Left ventricle myocardium inferior (tissue), 1 donor: ENCODE results near the gene ARHGAP10. TPM values are rescaled to one million over a fixed set of nuclear protein-coding genes. Genes with fewer than 3 reads are reported as not detected.

ENCODE experiments used
- DNase-seq: peaks from one replicate; pipeline ENCODE4 v3.0.0-alpha.2; 2020
- H3K27ac ChIP-seq: fragments of 200-600 bp; replicated peaks from 2 replicates; pipeline ENCODE4 v1.8.0; 2021
- H3K27me3 ChIP-seq: fragments of 200-600 bp; 2 replicates; pipeline ENCODE4 v1.8.0; 2021; ENCODE audit warnings: low read depth
- H3K36me3 ChIP-seq: fragments of 200-600 bp; 2 replicates; pipeline ENCODE4 v1.8.0; 2021
- H3K4me1 ChIP-seq: fragments of 200-600 bp; 2 replicates; pipeline ENCODE4 v1.8.0; 2021
- H3K4me3 ChIP-seq: fragments of 200-600 bp; 2 replicates; pipeline ENCODE4 v1.8.0; 2021; ENCODE audit warnings: mild to moderate bottlenecking, moderate library complexity
- H3K9me3 ChIP-seq: fragments of 200-600 bp; replicated peaks from 2 replicates; pipeline ENCODE4 v1.8.0; 2021
- intact Hi-C: fragments of 100-400 bp; cut with micrococcal nuclease; formaldehyde crosslinking; loops from one replicate; pipeline ENCODE4 v1.11.0; 2022
- total RNA-seq: library from RNA; stranded (reverse); fragmentation: NEBNext Ultra II Directional; extraction: Animal tissue kit (Norgen Biotek cat#: 25700); gene quantifications from one replicate; pipeline ENCODE4 v1.2.1, GENCODE V29; 2021
- TF ChIP-seq, protein P1 (sequence below): fragments of 200-600 bp; IDR thresholded peaks from 2 replicates; pipeline ENCODE4 v1.8.0; 2021; ENCODE audit warnings: antibody characterized with exemption, mild to moderate bottlenecking, borderline replicate concordance
- donor health status: DM: no; HTN: yes; CAD: no; lungs with severe emphysema.

Gene ARHGAP10
- total RNA-seq, 1 donor from 2014 or later: 59.7 TPM

DNA sequence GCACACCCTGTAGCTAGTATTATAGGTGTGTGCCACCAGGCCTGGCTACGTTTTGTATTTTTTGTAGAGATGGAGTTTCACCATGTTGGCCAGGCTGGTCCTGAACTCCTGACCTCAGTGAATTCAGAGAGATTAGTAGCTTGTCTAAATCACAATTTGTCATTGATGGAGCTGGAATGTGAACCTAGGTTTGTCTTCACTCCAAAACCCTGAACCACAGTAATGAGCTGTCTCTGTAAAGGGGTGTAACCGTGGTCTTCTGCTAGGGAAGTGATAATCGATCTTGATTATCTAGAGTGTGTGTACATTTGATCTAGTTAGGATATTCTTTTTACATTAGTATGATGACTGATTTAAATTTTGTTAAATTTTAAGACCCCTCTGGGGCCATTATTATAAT, 8.3 kb downstream of the ARHGAP10 start:
- intact Hi-C loops: no loop called here
- DNase-seq: no peak
- Histone ChIP-seq H3K4me3 (no peak overlapping the region), H3K27me3 (no peaks in the 10 kb centered on the region), H3K4me1 (peaks cover 97% of the 10 kb centered on the region), H3K27ac (peak overlapping the region; percentile 97), H3K36me3 (no peaks in the 10 kb centered on the region), H3K9me3 (no peaks in the 10 kb centered on the region)
- TF ChIP-seq, protein P1, sequence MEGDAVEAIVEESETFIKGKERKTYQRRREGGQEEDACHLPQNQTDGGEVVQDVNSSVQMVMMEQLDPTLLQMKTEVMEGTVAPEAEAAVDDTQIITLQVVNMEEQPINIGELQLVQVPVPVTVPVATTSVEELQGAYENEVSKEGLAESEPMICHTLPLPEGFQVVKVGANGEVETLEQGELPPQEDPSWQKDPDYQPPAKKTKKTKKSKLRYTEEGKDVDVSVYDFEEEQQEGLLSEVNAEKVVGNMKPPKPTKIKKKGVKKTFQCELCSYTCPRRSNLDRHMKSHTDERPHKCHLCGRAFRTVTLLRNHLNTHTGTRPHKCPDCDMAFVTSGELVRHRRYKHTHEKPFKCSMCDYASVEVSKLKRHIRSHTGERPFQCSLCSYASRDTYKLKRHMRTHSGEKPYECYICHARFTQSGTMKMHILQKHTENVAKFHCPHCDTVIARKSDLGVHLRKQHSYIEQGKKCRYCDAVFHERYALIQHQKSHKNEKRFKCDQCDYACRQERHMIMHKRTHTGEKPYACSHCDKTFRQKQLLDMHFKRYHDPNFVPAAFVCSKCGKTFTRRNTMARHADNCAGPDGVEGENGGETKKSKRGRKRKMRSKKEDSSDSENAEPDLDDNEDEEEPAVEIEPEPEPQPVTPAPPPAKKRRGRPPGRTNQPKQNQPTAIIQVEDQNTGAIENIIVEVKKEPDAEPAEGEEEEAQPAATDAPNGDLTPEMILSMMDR: no peak

DNA sequence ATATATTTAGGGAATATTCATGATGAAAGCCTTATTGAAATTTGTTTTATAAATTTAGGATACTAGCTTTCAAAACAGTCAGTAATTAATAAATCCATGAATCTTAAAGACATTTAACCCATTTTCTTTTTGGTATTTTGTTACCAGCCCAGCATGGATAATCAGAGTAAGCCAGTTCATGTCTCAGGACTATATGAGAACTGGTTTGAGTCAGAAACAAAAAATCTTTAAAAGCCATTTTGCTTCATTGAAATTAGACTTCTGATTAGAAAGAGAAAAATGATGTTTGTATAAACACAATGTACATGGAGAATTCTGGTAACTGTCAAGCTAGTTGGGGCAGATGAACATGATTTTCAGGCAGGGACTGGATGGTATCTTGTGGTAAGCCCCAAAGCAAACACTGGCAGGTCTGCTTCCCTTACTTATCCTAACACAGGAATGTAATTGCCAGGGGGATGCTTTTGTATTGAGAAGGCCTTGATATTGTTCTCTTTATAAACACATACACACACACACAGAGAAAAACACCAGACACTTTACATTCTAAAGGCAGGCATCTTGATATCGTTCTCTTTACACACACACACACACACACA, 9.4 kb downstream of the ARHGAP10 start:
- no peaks in the 10 kb centered on the region for H3K27me3 ChIP-seq
- no peak for DNase-seq
- intact Hi-C loops: no loop called here
- no peaks in the 10 kb centered on the region for H3K9me3 ChIP-seq
- peaks cover 87% of the 10 kb centered on the region for H3K4me1 ChIP-seq
- peak overlapping the region; percentile 97 for H3K27ac ChIP-seq
- TF ChIP-seq, protein P1: no peak
- no peaks in the 10 kb centered on the region for H3K36me3 ChIP-seq
- no peak overlapping the region for H3K4me3 ChIP-seq

GRCh38 chr4:147747787-147748454, 16.0 kb downstream of the ARHGAP10 start:
- Histone ChIP-seq H3K27ac (peak overlapping the region; percentile 50), H3K4me3 (no peak overlapping the region), H3K36me3 (no peaks in the 10 kb centered on the region), H3K27me3 (no peaks in the 10 kb centered on the region), H3K4me1 (peaks cover 79% of the 10 kb centered on the region), H3K9me3 (no peaks in the 10 kb centered on the region)
- intact Hi-C loops: no loop called here
- no peak for DNase-seq
- TF ChIP-seq, protein P1: no peak

- H3K4me1 ChIP-seq: peaks cover 79% of the 10 kb centered on the region
- intact Hi-C loops: no loop called here
- no peaks in the 10 kb centered on the region for H3K27me3 ChIP-seq
- peak overlapping the region; percentile 28 for H3K27ac ChIP-seq
- TF ChIP-seq, protein P1: no peak
- H3K9me3 ChIP-seq: no peaks in the 10 kb centered on the region
- no peaks in the 10 kb centered on the region for H3K36me3 ChIP-seq
- H3K4me3 ChIP-seq: no peak overlapping the region
- no peak for DNase-seq
Observed at GRCh38 chr4:147749811-147750321, 18.0 kb downstream of the ARHGAP10 start.

DNA sequence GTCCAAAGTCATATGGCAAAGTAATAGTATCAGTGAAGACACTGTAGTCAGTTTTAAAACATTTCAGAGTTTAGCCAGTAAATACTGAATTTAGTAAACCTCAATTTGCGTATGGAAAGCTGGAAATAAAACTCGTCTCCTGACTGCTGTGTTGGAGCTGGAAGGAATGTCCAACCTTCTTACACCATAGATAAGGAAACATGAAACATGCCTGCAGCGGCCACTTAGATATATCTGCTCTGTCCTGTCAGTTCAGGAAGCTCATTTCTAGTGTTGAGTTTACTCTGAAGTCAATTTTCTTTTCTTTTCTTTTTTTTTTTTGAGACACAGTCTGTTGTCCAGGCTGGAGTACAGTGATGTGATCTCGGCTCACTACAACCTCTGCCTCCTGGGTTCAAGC, 21.2 kb downstream of the ARHGAP10 start:
- Histone ChIP-seq H3K36me3 (no peaks in the 10 kb centered on the region), H3K27ac (peak overlapping the region; percentile 68), H3K4me3 (no peak overlapping the region), H3K4me1 (peaks cover 81% of the 10 kb centered on the region), H3K27me3 (no peaks in the 10 kb centered on the region), H3K9me3 (no peaks in the 10 kb centered on the region)
- TF ChIP-seq, protein P1: no peak
- no peak for DNase-seq
- intact Hi-C loops: no loop called here
